GM19397 (cell line): Measurements from ENCODE around the gene CACNA2D1.
A peak's percentile ranks its signal among the peaks of the same experiment; 100 is the strongest.
"Not testable (repeated sequence)": the region's sequence is repeated elsewhere in the genome, so short reads cannot be mapped to it uniquely, and the experiment has no call there.

Experiments used
- ATAC-seq: cut with Tn5 transposase; IDR thresholded peaks from one replicate; pipeline ENCODE4 v1.9.1; 2021; ENCODE audit warnings: mild to moderate bottlenecking, moderate library complexity; ENCODE audit not compliant: unreplicated experiment

The CACNA2D1 gene

GRCh38 chr7:82053453-82054032, 390.0 kb downstream of the CACNA2D1 start:
- ATAC-seq = no peak

- ATAC-seq = no peak
Observed at GRCh38 chr7:82051601-82052000, 392.0 kb downstream of the CACNA2D1 start.

- no peak for ATAC-seq
Observed at GRCh38 chr7:82050792-82051191, 392.8 kb downstream of the CACNA2D1 start.

GRCh38 chr7:82049891-82050533, 393.6 kb downstream of the CACNA2D1 start:
- no peak for ATAC-seq

GRCh38 chr7:82049442-82049841, 394.1 kb downstream of the CACNA2D1 start:
- ATAC-seq = no peak

- peak; percentile 67 for ATAC-seq
Observed at GRCh38 chr7:82044497-82045080, 399.0 kb downstream of the CACNA2D1 start.

- no peak for ATAC-seq
Observed at GRCh38 chr7:82039621-82040020, 404.0 kb downstream of the CACNA2D1 start.

GRCh38 chr7:82036146-82036886, 407.3 kb downstream of the CACNA2D1 start:
- no peak for ATAC-seq

- no peak for ATAC-seq
Observed at GRCh38 chr7:82035456-82035855, 408.1 kb downstream of the CACNA2D1 start.

GRCh38 chr7:82032901-82033300, 410.7 kb downstream of the CACNA2D1 start:
- ATAC-seq = no peak

- ATAC-seq = no peak
Observed at GRCh38 chr7:82029236-82029913, 414.2 kb downstream of the CACNA2D1 start.

- ATAC-seq = no peak
Observed at GRCh38 chr7:82028097-82028496, 415.5 kb downstream of the CACNA2D1 start.

GRCh38 chr7:82021713-82022112, 421.9 kb downstream of the CACNA2D1 start:
- no peak for ATAC-seq

GRCh38 chr7:82021036-82021435, 422.5 kb downstream of the CACNA2D1 start:
- ATAC-seq = no peak

GRCh38 chr7:82019551-82020475, 423.8 kb downstream of the CACNA2D1 start:
- ATAC-seq = no peak

GRCh38 chr7:82018226-82018625, 425.4 kb downstream of the CACNA2D1 start:
- ATAC-seq = no peak

- ATAC-seq = no peak
Observed at GRCh38 chr7:82017334-82017943, 426.1 kb downstream of the CACNA2D1 start.

- no peak for ATAC-seq
Observed at GRCh38 chr7:82015751-82016150, 427.8 kb downstream of the CACNA2D1 start.

- ATAC-seq = not testable (repeated sequence)
Observed at GRCh38 chr7:82014574-82014973, 429.0 kb downstream of the CACNA2D1 start.

GRCh38 chr7:82012453-82012852, 431.1 kb downstream of the CACNA2D1 start:
- ATAC-seq = no peak
